DMS114 treated with DMSO at 0.1 percent for 48 hours (cell line): Measurements from ENCODE around the gene CSTF1.

ENCODE experiments used
- DNase-seq: peaks from one replicate; lab custom pipeline; 2025; ENCODE audit not compliant: unreplicated experiment; lab: John Stamatoyannopoulos, UW

Gene CSTF1

DNA sequence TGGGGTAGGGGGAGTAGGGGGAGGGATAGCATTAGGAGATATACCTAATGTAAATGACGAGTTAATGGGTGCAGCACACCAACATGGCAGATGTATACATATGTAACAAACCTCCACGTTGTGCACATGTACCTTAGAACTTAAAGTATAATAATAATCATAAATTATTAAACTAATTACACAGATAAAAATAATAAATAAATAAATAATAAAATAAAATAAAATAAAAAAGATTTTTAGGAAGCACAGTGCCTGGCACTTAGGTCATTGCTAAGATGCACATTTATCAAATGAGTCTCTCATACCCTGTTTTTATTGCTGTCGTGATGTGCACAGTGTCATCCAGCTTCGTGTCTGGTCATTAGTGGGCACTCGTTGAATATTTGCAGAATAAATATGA is 57.0 kb downstream of the CSTF1 start:
- DNase-seq, result no peak

DNA sequence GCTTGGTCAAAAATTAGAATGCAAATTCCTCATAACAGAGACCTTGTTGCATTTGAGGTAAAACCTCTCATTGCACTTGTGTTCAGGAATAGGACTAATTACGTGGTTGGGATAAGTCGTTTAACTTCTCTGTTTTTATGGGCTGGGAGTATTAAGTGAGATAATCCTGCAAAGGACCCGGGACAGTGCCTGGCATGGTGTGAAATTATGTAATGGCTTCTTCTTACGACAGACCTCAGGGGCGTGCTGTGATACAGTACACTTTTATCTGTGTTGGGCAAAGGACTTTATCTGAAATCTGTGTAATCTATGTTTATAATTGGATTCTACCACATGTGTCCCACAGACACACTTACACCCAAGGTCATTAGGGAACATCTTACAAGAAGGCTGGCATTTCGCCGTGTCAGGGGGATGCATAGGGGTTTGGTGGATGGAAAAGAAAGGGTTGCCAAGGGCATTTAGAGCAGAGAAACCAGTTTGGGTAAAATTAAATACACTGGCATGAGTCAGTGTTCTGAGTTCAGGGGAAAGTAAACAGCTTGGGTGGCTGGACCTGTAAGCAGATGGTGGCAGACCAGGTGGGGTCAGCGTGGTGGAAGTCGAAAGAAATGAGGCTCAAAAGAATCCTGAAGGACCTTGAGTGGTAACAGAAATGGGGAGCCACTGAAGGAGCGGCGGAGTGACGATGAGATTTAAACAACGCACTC is 58.8 kb downstream of the CSTF1 start:
- DNase-seq, result no peak

DNA sequence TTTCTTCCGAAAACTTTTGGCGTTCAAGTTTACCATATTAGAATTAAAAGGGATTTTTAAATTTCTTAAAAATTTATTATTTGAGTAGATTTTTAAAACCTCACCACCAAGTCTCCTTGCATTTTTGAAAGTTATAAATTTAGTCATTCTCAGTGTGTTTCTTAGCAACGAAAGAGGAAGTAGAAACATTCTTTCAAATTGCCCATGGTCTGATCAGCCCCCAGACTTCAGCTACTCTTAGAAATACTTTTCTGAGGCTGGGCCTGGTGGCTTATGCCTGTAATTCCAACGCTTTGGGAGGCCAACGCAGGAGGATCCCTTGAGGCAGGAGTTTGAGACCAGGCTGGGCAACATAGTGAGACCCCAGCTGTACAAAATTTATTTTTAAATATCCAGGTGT is 60.9 kb downstream of the CSTF1 start:
- no peak for DNase-seq

DNA sequence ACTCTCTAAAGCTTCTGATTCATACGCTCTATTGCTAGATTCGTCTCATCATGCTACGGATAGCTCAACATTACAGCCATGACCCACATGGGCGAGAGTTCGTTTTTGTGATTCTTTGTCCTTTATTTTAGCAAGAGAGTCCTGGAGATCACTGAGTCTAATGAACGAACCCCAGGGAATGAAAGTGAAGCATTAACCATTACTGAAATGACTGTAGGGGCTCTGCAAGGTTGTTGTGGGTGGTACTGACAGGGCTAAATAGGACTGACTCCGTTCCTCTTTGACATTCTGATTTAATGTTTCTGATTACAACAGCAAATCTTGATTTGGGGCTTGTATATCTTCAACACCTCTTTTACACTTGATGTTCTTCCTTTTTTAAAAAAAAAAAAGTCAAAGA is 62.3 kb downstream of the CSTF1 start:
- DNase-seq, result no peak
